Peyer's patch (tissue), 4 donors: ENCODE results near the gene DDIT3.

Source experiments
- CTCF ChIP-seq, 6 experiments: fragments of 450-650 bp in 4 of 6; fragments of 200-600 bp in 2 of 6; sonication (generic) in 1 of 6; IDR thresholded peaks; one replicate each; pipeline ENCODE4 v1.5.1; 2017 to 2019; ENCODE audit warnings: antibody characterized with exemption in 6 of 6, mild to moderate bottlenecking in 3 of 6, moderate library complexity in 1 of 6
- POLR2A ChIP-seq, 2 donors: fragments of 450-650 bp; IDR thresholded peaks; one replicate each; pipeline ENCODE4 v1.5.1; 2017; ENCODE audit warnings: antibody characterized with exemption in 2 of 2, mild to moderate bottlenecking in 2 of 2, moderate library complexity in 2 of 2

DNA sequence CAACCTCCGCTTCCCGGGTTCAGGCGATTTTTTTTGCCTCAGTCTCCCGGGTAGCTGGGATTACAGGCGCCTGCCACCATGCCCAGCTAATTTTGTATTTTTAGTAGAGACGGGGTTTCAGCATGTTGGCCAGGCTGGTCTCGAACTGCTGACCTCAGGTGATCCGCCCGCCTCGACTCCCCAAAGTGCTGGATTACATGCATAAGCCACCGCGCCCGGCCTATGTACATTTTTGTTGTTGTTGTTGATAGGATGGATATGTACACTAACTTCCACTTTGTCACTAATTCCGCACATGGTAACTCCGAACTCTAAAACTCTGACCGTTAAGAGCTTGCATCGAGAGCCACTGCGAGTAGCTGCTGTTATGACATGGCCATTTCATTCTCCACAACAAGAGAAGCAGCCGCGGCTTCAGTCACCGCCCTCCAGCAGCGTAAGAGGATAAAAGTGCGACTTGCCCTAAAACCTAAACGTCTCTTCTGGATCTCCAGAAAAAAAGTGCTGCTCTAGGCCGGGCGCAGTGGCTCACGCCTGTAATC lies 33.2 kb downstream of the DDIT3 start:
- no peak for TF ChIP-seq CTCF (IDR thresholded peaks at IDR 0.05)
- no peak for TF ChIP-seq POLR2A (IDR thresholded peaks at IDR 0.05)
